Adrenal gland (tissue), 5 donors: ENCODE data around the gene FBLN2.

Experiments used
- CTCF ChIP-seq, 6 experiments: fragments of 450-650 bp in 4 of 6; fragments of 200-600 bp in 2 of 6; sonication (generic) in 1 of 6; IDR thresholded peaks; 1 replicate in 5 of 6; 2 replicates in 1 of 6; pipeline versions ENCODE4 v1.5.1 to v1.8.0; 2016 to 2021; ENCODE audit warnings: antibody characterized with exemption in 6 of 6, mild to moderate bottlenecking in 2 of 6, moderate library complexity in 1 of 6
- POLR2A ChIP-seq, 2 donors: fragments of 450-650 bp; IDR thresholded peaks; one replicate each; pipeline ENCODE4 v1.6.1; 2017; ENCODE audit warnings: antibody characterized with exemption in 2 of 2, mild to moderate bottlenecking in 2 of 2, moderate library complexity in 1 of 2
- donor health status: DM: no; HTN: no; CAD: no.

- TF ChIP-seq CTCF (IDR thresholded peaks at IDR 0.05) (no peak), POLR2A (IDR thresholded peaks at IDR 0.05) (no peak)
These were observed 34.1 kb upstream of the FBLN2 start for GRCh38 chr3:13514639-13515435.
